Measurements from ENCODE around the gene DLG5. TPM values are rescaled to one million over a fixed set of nuclear protein-coding genes. Genes with fewer than 3 reads are reported as not detected.

Gene DLG5
- total RNA-seq, 1 experiment from 2014 or later, result 81.7 TPM

DNA sequence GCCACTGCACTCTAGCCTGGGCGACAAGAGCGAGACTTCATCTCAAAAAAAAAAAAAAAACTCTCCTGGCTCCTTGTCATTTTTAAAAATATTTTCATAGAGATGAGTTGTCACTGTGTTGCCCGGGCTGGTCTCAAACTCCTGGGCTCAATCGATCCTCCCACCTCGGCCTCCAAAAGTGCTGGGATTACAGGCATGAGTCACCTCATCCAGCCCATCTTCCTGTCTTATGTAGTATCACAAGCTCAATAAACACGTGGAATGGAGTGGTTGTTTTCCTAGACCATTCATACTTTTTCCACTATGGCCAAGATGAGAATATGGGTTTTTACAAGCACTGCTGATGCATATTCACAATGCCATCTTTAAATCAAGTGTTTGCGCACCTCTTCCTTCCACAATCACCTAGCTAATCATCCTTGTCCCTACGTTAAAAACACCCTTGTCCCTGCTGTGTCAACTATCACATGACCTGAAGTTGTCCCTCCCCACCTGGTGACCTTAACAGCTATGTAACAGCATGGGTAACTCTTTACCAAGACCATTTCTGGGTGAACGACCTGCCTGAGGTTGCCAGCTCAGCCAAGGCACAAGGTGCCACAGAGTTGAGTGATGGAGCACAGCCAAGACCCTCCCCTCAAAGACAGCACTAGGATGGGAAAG is 21.3 kb downstream of the DLG5 start:
- no peak for TF ChIP-seq EZH2 (IDR thresholded peaks at IDR 0.05; ENCODE audit: low read depth)
- TF ChIP-seq, protein P1, sequence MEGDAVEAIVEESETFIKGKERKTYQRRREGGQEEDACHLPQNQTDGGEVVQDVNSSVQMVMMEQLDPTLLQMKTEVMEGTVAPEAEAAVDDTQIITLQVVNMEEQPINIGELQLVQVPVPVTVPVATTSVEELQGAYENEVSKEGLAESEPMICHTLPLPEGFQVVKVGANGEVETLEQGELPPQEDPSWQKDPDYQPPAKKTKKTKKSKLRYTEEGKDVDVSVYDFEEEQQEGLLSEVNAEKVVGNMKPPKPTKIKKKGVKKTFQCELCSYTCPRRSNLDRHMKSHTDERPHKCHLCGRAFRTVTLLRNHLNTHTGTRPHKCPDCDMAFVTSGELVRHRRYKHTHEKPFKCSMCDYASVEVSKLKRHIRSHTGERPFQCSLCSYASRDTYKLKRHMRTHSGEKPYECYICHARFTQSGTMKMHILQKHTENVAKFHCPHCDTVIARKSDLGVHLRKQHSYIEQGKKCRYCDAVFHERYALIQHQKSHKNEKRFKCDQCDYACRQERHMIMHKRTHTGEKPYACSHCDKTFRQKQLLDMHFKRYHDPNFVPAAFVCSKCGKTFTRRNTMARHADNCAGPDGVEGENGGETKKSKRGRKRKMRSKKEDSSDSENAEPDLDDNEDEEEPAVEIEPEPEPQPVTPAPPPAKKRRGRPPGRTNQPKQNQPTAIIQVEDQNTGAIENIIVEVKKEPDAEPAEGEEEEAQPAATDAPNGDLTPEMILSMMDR (conservative IDR thresholded peaks at IDR 0.05), result no peak
- H3K27me3 ChIP-seq (ENCODE audit: insufficient read depth, low read depth), result no peaks in the 10 kb centered on the region
- ChIA-PET CTCF (no interaction called here), POLR2A (ENCODE audit: unreplicated experiment) (interaction anchor here (0.7 kb wide), 1 partner anchor 39 kb away, joined by 4 read pairs; no protein-coding TSS in a partner anchor)
- H3K4me3 ChIP-seq, result no peak overlapping the region
- peaks cover 16% of the 10 kb centered on the region for H3K4me1 ChIP-seq (replicated peaks; ENCODE audit: insufficient read depth)
- peaks cover 68% of the 10 kb centered on the region for H3K79me2 ChIP-seq (ENCODE audit: low read depth)
- BruUV-seq (replicated peaks), result no TSS peak
- no peak overlapping the region for H2AFZ ChIP-seq
- no peak overlapping the region for H3K4me2 ChIP-seq
- no peak overlapping the region for H3K27ac ChIP-seq
- no peaks in the 10 kb centered on the region for H3K9me2 ChIP-seq (ENCODE audit: insufficient read depth)
- no peaks in the 10 kb centered on the region for H3K9me3 ChIP-seq (ENCODE audit: insufficient read depth, low read depth)
- DNase-seq, result no peak
- no peaks in the 10 kb centered on the region for H3K36me3 ChIP-seq (ENCODE audit: low read depth)
- intact Hi-C loops (cut with micrococcal nuclease; ENCODE audit: unreplicated experiment), result no loop called here
- H4K20me1 ChIP-seq (ENCODE audit: insufficient read depth), result no peaks in the 10 kb centered on the region; the same call in 1 of the 2 replicates
- no peaks in the 10 kb centered on the region; the same call in 1 of the 2 replicates for H3F3A ChIP-seq (ENCODE audit: insufficient read depth, low read depth)

DNA sequence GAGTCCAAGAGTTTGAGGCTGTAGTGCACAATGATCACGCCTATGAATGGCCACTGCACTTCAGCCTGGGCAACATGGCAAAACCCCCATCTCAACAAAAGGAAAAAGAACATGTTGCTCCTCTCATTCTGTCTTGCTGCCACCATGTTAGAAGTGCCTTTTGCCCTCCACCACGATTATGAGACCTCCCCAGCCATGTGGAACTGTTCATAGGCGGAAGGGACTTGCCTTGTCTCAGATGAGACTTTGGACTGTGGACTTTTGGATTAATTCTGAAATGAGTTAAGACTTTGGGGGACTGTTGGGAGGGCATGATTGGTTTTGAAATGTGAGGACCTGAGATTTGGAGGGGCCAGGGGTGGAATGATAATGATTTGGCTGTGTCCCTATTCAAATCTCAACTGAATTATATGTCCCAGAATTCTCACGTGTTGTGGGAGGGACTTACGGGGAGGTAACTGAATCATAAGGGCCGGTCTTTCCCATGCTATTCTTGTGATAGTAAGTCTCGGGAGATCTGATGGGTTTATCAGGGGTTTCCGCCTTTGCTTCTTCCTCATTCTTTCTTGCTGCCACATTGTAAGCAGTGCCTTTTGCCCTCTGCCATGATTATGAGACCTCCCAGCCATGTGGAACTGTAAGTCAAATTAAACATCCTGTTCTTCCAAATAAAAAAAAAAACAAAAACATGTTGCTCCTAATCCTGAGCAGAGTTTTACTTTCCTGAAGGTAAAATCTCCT is 22.3 kb downstream of the DLG5 start:
- Histone ChIP-seq H4K20me1 (ENCODE audit: insufficient read depth) (peaks cover 3% of the 10 kb centered on the region; the same call in 1 of the 2 replicates), H3F3A (ENCODE audit: insufficient read depth, low read depth) (peaks cover 5% of the 10 kb centered on the region; the same call in 1 of the 2 replicates), H3K9me2 (ENCODE audit: insufficient read depth) (no peaks in the 10 kb centered on the region), H3K4me1 (replicated peaks; ENCODE audit: insufficient read depth) (peaks cover 16% of the 10 kb centered on the region), H3K79me2 (ENCODE audit: low read depth) (peaks cover 62% of the 10 kb centered on the region), H3K36me3 (ENCODE audit: low read depth) (no peaks in the 10 kb centered on the region), H3K27ac (no peak overlapping the region), H3K4me3 (no peak overlapping the region), H3K9me3 (ENCODE audit: insufficient read depth, low read depth) (no peaks in the 10 kb centered on the region), H3K27me3 (ENCODE audit: insufficient read depth, low read depth) (no peaks in the 10 kb centered on the region), H2AFZ (no peak overlapping the region), H3K4me2 (no peak overlapping the region)
- no peak for DNase-seq
- intact Hi-C loops (cut with micrococcal nuclease; ENCODE audit: unreplicated experiment), result no loop called here
- no peak for TF ChIP-seq EZH2 (IDR thresholded peaks at IDR 0.05; ENCODE audit: low read depth)
- TF ChIP-seq, protein P1 (conservative IDR thresholded peaks at IDR 0.05), result no peak
- CTCF ChIA-PET, result interaction anchor here (0.6 kb wide), 1 partner anchor 584 kb away, joined by 3 read pairs; no protein-coding TSS in a partner anchor
- POLR2A ChIA-PET (ENCODE audit: unreplicated experiment), result interaction anchor here (0.6 kb wide), 1 partner anchor 7 kb away, joined by 7 read pairs; no protein-coding TSS in a partner anchor
- TSS peak; percentile 9 for BruUV-seq (replicated peaks)

DNA sequence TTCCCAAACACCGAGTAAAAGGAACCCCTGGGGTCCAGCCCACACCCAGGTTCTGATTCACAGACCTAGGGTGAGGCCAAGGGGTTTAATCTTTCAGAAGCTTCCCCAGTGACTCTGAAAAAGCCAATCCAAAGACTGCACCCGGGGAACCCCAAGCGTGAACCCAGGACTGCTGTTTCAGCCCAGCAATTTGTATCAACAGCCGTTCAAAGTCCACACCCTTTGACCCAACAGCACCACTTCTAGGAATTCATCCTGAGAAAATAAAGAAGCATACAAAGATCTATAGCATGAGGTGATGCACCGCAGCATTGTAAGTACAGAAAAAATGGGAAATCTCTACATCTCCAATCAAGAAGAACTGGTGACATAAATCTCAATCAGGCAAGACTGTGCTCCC is 24.4 kb downstream of the DLG5 start:
- intact Hi-C loops (cut with micrococcal nuclease; ENCODE audit: unreplicated experiment), result no loop called here

More for the DNA sequence above, 24.4 kb downstream of the DLG5 start:
- Histone ChIP-seq H3K27me3 (ENCODE audit: insufficient read depth, low read depth) (no peaks in the 10 kb centered on the region), H3K36me3 (ENCODE audit: low read depth) (no peaks in the 10 kb centered on the region), H3K4me2 (no peak overlapping the region), H3K9me2 (ENCODE audit: insufficient read depth) (no peaks in the 10 kb centered on the region), H3K4me1 (replicated peaks; ENCODE audit: insufficient read depth) (peaks cover 25% of the 10 kb centered on the region), H2AFZ (no peak overlapping the region), H4K20me1 (ENCODE audit: insufficient read depth) (peaks cover 9% of the 10 kb centered on the region; the same call in 1 of the 2 replicates), H3K79me2 (ENCODE audit: low read depth) (peaks cover 58% of the 10 kb centered on the region), H3K27ac (no peak overlapping the region), H3F3A (ENCODE audit: insufficient read depth, low read depth) (peaks cover 10% of the 10 kb centered on the region; the same call in 1 of the 2 replicates), H3K9me3 (ENCODE audit: insufficient read depth, low read depth) (no peaks in the 10 kb centered on the region), H3K4me3 (no peak overlapping the region)
- no peak for DNase-seq
- BruUV-seq (replicated peaks), result no TSS peak
- TF ChIP-seq, protein P1 (conservative IDR thresholded peaks at IDR 0.05), result no peak
- no peak for TF ChIP-seq EZH2 (IDR thresholded peaks at IDR 0.05; ENCODE audit: low read depth)
- CTCF ChIA-PET, result no interaction called here
- POLR2A ChIA-PET (ENCODE audit: unreplicated experiment), result interaction anchor here (0.6 to 0.7 kb wide), 2 partner anchors 14 to 119 kb away, joined by 4 read pairs; no protein-coding TSS in a partner anchor

Measured in PC-9 (cell line).